Activated CD4-positive, alpha-beta T cell treated with anti-CD3 and anti-CD28 coated beads, Interleukin-2, amount 50 U/mL, for 24 hours (primary cell): ENCODE results near the gene RPS19.

Source experiments
- DNase-seq, 2 donors: peaks; one replicate each; pipeline ENCODE4 v3.0.0-alpha.2; 2020; ENCODE audit warnings: low read depth in 1 of 2, low spot score in 1 of 2

The RPS19 gene

DNA sequence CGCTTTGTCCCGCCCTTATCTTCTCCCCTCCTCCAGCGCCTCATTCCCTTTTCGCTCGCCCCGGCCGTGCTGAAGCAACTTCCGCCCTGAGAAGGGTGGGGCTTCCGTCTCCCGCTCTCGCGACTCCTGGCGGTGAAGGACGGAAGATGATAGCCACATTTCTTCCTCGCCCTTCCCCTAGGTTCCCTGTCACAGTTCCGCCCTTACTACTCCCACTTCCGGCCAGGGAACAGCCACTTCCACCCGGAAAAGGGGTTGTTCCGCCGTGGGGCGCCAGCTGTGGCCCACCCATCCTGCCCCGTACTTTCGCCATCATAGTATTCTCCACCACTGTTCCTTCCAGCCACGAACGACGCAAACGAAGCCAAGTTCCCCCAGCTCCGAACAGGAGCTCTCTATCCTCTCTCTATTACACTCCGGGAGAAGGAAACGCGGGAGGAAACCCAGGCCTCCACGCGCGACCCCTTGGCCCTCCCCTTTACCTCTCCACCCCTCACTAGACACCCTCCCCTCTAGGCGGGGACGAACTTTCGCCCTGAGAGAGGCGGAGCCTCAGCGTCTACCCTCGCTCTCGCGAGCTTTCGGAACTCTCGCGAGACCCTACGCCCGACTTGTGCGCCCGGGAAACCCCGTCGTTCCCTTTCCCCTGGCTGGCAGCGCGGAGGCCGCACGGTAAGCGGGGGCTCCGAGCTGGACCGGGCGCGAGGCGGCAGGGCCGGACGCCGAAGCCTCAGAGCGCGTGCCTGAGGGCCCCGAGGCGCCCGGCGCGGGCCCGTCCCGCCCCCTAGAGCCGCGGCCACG, at the start of gene RPS19:
TSS of gene RPS19 (plus strand) at position 638 of the 801 bp plus-strand sequence. CDS start 520 bp downstream, outside the sequence.
- peak; percentile 97 to 99 for DNase-seq

DNA sequence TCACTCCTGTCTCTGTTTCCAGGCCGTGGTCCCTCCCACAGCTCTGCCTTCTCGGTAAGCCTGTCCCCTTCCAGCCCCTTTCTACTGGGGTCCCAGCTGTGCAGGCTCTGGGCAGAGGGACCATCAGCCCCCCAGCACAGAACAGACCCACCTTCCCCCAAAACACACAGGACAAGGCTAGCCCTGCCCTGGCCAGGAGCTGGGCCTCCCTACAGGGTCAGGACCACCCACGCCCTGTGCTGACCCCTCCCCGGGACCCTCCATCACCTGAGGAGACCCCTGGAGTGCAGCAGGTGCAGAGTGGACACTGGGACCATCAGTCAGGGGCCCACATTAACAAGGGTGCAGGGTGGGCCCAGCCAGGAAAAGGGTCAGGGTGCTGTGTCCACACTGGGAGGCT, 49.8 kb upstream of the RPS19 start:
- no peak for DNase-seq

DNA sequence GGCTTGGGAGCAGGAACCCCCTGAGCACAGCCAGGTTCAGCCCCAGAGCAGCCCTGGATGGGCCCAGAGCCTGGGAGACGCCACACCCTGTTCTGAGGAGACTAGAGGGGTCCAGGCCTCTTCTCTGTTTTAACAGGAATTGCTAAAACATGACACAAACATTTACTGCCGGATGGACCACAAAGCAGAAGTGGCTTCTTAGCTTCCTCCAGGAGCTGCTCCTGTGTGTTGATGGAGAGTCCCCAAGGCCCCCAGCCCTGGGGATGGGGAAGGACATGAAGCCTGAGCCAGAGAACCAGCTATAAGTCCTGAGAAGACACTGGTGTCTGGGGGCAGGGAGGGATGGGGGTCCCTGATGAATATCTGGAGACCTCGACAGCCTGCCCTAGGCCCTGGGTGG, 49.0 kb upstream of the RPS19 start:
- DNase-seq: no peak

DNA sequence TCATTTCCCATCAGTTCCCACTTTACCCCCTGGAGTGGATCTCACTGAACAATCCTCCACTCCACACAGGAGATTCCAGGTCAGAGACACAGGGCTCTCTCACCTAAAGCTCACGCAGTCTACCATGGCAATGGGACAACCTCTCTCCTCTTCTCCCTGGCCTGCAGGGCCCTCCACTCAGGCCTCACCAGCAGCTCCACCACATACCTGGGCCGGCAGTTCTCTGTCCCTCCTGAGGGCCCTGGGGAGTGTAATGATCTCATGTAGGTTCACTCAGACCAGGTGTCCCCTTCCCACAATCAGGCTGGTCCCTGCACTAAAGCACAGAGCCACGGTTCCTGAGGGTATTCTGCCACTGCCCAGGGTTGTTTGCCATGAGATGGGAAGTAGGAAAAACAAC, 48.1 kb upstream of the RPS19 start:
- no peak for DNase-seq

DNA sequence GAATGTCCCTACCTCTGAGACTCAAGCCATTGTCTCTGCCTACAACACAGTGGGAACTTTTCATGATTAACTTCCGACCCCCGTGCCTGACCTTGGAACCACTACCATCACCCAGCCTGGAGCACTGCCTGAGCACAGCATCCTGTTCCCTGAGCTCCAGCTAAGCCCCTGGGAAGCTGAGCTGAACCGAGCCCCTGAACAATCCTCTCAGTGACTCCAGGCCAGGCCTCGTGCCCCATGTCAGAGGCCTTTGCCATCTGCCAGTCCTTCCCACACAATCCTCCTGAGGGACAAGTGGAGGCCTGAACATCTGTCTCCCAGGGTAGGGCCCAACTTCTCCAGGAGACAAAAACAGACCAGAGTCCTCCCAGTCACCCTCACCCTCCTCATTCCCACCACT, 46.1 kb upstream of the RPS19 start:
- no peak for DNase-seq

DNA sequence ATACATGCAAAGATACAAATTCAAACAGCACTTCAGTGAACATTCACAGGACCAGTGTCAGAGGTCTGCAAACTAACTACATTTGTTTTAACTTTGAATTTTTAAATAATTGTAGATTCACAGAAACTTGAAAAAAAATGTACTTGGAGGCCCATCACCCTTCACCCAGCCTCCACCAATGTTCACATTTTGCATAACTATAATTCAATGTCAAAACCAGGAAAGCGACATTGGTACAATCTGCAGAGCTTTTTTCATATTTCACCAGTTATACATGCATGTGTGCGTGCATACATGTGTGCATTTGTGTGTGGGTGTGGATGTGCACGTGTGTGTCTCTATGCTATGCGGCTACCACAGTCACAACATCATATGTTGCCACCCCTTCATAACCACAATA, 44.8 kb upstream of the RPS19 start:
- no peak for DNase-seq

DNA sequence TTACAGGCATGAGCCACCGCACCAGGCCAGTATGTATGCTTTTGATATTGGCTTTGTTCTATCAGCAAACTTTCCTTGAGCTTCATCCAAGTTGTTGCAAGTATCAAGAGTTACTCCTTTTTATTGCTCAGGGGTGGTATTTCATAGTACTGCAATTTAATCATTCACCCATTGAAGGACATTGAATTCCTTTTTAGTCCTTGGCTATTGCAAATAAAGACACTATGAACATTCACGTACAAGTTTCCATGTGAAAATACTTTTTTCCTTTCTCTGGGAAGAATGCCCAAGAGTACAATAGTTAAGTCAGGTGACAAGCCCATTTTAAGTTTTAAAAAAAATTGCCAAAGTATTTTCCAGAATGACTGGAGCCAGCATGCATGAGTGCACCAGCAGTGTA, 43.3 kb upstream of the RPS19 start:
- no peak for DNase-seq

DNA sequence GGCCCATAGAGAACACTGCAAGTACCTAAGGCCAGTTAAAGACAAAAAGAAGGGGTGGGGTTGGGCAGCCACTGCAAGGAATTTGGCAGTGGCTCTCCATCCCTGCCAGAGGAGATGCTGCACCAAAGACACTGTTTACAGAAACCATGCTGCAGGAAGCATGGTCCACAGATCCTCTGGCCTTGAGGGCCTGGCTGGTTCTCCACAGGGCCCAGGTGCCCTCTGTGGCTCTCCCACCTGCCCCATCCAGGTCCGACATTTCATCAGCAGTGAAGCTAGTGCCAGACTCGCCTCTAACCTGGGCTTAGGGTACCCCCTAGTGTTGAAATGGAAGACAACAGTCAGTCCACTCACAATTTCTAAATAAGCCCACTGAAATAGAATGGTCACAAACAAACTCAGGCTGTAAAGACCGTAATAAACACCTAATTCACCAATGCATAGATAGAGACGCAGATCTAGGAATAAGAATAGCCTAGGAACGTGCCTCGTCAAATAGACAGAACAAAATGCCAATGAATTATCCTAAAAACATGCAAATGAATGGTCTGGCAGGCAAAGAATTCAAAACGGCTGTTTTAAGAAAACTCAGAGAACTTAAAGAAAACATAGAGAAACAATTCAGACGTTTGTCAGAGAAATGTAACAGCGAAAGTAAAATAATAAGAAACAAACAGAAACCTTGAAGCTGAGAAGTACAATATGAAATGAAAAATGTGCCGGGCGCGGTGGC, 38.9 kb upstream of the RPS19 start:
- DNase-seq: peak in 1 of 2 donors; percentile 30

DNA sequence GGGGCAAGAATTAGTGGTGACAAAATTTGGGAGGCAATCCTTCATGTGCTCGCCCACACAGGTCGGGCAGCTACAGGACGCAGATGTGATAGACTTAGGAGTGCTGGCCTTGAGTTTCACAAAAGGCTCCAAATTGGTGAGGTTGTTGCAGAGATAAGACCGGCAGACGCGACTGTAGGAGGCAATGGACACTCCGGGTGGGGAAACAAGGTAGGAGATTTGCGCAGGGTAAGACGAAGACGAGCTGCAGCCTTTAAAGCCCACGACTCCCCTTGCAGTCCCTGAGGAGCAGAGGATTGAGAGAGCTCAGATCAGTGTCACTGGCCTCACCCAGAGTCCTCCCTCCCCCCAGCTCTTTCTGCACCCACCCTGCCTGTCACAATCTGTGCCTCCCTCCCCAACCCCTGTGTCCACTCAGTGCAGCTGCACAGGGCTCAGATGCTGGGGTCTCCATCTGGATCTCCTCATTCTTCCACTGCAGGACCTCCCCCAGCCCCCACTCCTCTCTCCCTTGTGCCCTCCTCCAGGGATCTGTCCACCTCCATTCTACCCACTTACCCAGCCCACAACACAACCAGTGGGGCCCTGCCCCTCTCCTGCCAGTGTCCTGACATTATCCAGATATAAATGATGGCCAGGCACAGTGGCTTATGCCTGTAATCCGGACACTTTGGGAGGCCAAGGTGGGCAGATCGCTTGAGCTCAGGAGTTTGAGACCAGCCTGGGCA, 21.9 kb upstream of the RPS19 start:
- no peak for DNase-seq

DNA sequence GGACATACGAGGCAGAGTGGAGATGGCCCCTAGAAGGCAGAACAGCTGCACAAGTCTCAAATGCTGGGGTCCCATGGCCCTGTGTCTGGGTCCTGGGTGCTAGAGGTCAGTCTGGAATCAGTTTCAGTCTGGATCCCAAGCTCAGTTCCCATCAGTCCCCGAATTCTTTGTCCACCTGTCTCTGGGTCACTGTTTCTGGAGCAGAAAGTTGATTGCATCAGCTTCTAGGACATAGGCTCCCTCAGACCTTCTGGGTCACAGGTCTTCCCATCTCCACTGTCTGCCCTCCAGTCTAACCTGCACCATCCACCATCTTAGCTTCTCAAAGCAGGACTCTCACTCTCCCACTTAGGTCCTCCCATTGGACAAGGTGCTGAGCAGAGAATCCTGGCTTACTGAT, 20.8 kb upstream of the RPS19 start:
- no peak for DNase-seq

DNA sequence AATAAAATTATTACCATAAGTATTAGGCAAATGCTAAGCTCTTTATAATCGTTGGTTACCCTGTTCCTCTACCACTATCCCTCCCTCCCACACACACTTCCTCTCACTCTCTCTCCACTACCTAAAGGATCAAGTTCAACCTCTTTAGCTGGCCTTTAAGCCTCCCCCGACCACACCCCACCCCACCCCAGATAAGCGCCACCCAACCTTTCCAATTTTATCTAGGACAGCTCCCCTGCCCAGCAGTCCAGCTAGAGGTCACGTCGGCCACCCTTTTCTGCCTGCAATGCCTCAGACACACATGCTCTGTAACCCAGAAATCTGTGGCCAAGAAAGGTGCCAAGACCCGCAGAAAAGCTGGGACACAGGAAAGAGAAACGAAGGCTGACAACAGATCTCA, 16.7 kb upstream of the RPS19 start:
- no peak for DNase-seq

DNA sequence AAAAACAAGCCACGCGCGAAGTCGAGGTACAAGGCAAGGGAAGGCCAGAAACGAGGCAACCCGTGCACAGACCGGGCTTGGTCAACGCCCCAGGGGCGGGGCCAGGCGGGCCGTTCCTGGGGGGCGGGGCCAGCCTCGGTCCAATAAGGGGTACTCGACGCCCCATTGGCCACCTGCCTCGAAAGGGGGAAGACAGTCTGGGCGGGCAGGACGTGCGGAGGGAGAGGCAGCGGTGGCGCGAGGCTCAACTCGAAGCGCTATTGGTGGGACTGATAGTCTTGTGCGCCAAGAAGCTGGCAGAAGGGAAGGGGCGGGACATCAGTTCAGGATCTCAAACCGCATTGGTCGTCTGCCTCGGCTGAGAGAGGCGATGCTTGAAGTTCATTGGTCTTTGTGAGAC, 15.5 kb upstream of the RPS19 start, which contains the start of gene LYPD4:
TSS of gene LYPD4 (minus strand) at position 83 of the 400 bp plus-strand sequence. CDS start 5,398 bp downstream, outside the sequence.
- DNase-seq: no peak

DNA sequence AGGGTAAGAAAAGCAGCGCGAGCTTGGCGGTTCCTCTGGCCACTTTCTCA, 15.2 kb upstream of the RPS19 start, which contains the start of gene DMRTC2:
TSS of gene DMRTC2 (plus strand) at position 42 of the 50 bp plus-strand sequence. CDS start 2,387 bp downstream, outside the sequence.
- no peak for DNase-seq

DNA sequence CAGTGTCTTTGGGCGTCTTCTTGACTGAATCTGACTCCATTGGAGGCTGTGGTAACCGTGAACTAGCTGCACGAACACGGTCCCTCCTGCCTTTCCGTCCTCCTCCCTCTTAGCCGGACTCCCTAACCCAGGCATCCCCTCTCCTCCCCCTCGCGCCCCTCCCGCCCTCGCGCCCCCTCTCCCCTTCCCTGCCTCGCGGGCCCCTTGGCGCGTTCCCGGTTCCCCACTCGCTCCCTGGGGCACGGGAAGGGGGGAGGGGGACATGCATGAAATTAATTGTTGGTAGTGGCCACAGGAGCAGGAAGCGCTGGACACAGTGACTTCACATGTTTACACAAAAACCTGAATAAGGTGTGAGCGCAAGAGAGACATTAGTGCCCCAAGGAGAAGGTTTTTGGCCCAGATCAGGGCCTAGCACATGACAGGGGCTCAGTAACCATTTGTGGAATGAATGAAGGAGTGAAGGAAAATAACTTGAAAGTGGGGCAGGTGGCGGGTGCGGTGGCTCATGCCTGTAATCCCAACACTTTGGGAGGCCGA, 14.9 kb upstream of the RPS19 start:
- DNase-seq: no peak

DNA sequence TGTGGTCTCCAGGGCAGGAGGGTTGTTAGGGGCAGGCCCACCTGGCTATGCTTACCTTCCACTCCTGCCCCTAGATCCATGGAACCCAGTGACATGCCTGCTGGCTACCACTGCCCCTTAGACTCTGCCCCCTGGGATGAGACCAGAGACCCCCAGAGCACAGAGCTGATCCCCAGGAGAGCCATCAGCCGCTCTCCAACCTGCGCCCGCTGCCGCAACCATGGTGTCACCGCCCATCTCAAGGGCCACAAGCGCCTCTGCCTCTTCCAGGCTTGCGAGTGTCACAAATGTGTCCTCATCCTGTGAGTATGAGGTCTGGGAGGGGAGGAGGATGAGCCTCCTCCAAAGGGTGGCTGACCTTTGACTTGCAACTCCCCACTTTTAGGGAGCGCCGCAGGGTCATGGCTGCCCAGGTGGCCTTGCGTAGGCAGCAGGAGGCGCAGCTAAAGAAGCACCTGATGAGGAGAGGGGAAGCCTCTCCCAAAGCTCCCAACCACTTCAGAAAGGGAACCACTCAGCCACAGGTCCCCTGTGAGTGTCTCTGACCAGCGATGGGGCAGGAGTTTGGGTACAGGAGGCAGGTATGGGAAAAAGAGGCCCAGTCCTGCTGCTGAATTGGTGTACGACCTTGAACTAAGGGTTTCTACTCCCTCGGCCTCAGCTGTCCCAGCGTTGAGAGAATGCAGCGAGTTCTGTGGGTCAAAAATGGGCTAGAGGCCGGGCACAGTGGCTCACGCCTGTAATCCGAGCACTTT, 12.5 kb upstream of the RPS19 start:
- no peak for DNase-seq

DNA sequence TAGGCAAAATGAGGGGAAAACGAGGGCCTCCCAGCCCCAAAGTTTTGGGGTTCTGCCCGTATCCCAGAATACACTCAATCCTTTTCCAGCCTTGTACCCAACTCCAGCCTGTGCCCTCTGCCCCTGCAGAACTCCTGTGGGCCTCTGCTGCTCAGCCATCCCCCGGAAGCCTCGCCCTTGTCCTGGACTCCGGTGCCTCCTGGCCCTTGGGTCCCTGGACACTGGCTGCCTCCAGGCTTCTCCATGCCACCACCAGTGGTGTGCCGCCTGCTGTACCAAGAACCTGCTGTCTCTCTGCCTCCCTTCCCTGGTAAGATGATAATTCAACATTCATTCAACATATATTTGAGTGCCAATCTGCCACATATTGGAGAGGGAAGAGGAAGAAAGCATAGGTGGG, 11.4 kb upstream of the RPS19 start:
- no peak for DNase-seq

DNA sequence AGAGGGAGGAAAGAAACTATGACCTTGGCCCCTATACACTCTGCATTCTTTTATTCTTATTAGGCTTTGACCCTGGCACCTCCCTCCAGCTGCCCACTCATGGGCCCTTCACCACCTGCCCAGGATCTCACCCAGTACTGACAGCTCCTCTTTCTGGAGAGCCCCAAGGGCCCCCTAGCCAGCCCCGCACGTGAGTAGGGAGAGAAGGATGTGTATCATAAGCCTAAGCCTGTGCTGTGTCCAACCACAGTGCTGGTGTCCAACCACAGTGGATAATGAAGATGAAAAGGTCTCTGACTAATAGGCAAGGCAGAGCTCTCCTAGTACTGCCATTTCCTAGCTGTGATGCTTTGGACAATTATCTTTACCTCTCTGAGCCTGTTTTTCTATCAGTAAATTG, 11.0 kb upstream of the RPS19 start:
- no peak for DNase-seq

DNA sequence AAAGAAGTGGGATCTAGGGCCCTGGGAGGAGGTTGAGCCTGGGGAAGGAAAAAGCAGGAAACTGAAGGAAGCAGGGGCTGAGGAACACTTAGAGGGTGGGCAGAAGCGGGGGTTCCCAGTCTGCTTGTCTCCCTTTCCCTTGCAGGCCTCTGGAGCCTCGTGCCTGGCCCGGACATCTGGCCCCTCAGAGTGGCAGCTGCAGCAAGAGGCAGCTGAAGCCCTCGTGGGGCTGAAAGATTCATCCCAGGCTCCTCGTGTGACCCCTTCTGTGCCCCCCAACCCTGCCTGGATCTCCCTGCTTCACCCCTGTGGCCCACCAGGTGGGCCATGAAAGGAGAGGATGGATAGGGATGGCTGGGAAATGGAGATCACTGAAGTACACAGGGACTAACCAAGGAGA, 9.7 kb upstream of the RPS19 start:
- no peak for DNase-seq

DNA sequence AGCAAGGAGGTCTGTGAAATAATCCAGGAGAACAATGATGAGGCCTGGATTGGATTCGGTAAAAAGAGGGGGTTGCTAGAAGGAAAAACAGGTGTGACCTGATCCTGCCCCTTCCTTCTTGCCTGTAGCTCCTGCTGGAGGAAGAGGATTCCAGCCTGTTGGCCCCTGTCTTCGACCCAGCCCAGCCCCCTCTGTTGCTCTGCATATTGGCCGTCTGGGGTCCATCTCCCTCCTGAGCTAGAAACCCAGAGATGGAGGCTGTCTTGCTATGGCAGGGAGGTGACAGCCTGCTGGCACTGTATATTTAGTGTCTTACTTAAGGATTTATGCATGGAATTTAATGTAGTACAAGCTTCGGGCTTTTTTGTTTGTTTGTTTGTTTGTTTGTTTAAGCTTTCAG, 8.6 kb upstream of the RPS19 start:
- no peak for DNase-seq

DNA sequence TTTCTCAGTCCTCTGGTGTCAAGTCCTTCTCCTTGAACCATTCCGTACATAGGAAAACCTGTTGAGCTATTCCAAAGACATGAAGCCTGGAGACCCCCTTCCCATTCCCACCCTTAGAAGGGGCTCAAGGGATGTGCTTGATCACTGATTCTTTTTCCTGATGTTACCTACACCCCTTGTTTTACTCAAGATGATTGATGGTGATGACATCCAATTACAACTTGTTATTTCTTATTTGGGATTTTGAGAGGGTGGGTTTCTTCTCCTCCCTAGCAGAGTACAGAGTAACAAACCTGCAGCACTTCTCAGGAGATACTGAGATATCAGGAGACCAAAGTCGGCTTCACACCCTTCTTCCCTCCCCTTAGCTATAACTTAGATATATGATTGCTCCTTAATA, 6.7 kb upstream of the RPS19 start:
- DNase-seq: no peak

DNA sequence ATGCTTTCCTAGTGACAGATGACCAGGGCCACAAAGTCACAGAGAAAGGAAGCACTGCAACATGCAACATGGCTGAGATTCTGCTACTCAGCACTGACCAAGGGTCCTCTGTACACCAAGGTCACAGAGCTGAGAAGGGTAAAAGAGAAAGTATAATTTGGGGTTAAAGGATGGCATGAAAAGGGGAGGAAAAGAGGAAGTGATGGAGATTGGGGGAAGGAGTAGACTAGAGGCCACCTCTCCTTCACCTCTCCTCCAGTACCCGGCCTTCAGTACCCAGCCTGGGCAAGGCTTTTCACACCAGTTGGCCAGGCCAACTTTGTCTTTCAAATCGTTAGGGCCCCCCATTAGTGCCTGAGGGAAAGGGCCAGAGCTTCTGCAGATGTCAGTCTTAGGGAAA, 6.3 kb upstream of the RPS19 start:
- DNase-seq: no peak
